Measurements from ENCODE around the gene RFTN1. TPM values are rescaled to one million over a fixed set of nuclear protein-coding genes. Genes with fewer than 3 reads are reported as not detected.

RFTN1 gene
- total and polyA plus RNA-seq, 10 of the 15 experiments (the other 5 are each of a cell fraction or from before 2014, with no cell fraction given): 20.6 to 213 (median 147) TPM

- peak; percentile 18; the same call in 1 of the 2 replicates for TF ChIP-seq POLR2AphosphoS5 (IDR thresholded peaks at IDR 0.05; ENCODE audit: low read length)
- TF ChIP-seq EED (IDR thresholded peaks at IDR 0.05; ENCODE audit: low read depth): peak; percentile 67
- TF ChIP-seq YY1 (IDR thresholded peaks at IDR 0.05; ENCODE audit: low read depth, low read length): 0 out of 2 replicates have a peak, but pooled peaks have one; percentile 35
- peak; percentile 26; the same call in 1 of the 2 replicates for TF ChIP-seq PML (IDR thresholded peaks at IDR 0.05; ENCODE audit: low read length)
Observed at GRCh38 chr3:16382845-16383244, 130.7 kb downstream of the RFTN1 start (continued).

GRCh38 chr3:16381426-16381825, 132.1 kb downstream of the RFTN1 start:
- POLR2A ChIA-PET: interaction anchor here (1.1 to 3.6 kb wide), 4 partner anchors 14 to 34 kb away, joined by 3 to 15 read pairs (median 4); no protein-coding TSS in a partner anchor
- RAD21 ChIA-PET (ENCODE audit: unreplicated experiment): interaction anchor here (0.9 to 2.2 kb wide), 3 partner anchors 37 to 135 kb away, joined by 3 to 5 read pairs (median 5); no protein-coding TSS in a partner anchor
- ATAC-seq (no peak), DNase-seq (ENCODE audit: low read depth, low spot score) (no peak), FAIRE-seq (no peak)
- in situ Hi-C loops (cut with MboI) (no loop called here), intact Hi-C loops (cut with micrococcal nuclease; ENCODE audit: unreplicated experiment) (no loop called here)
- no peak overlapping the region for H2AFZ ChIP-seq (ENCODE audit: control insufficient read depth, low read depth, low read length)
- 51% methylated on average over 4 of the region's 4 CpGs for WGBS (ENCODE audit: insufficient coverage, insufficient replicate concordance, low lambda C conversion rate, missing lambda C conversion rate)
- no peaks in the 10 kb centered on the region for H4K20me1 ChIP-seq (ENCODE audit: control insufficient read depth, insufficient read depth)
- no peak overlapping the region for H3K4me2 ChIP-seq (ENCODE audit: control insufficient read depth, insufficient read depth)
- peaks cover 16 to 26% of the 10 kb centered on the region in 2 experiments for H3K36me3 ChIP-seq (ENCODE audit: control insufficient read depth in 2 of 2, insufficient read depth in 2 of 2, low read length in 1 of 2)
- CTCF ChIA-PET: no interaction called here
- H3K27me3 ChIP-seq (replicated peaks in 1 of 2; ENCODE audit: control insufficient read depth in 2 of 2, insufficient read depth in 2 of 2, low read length in 1 of 2): no peaks in the 10 kb centered on the region
- peaks cover 59% of the 10 kb centered on the region for H3K79me2 ChIP-seq (ENCODE audit: control insufficient read depth, insufficient read depth, low read length)
- H3K27ac ChIP-seq (ENCODE audit: control insufficient read depth, insufficient read depth): peak overlapping the region; percentile 88; the same call in 1 of the 2 replicates
- H3K9ac ChIP-seq (ENCODE audit: control insufficient read depth, insufficient read depth, low read length): no peak overlapping the region
- SMC1A ChIA-PET (ENCODE audit: uncharacterized antibody, unreplicated experiment): interaction anchor here (0.9 to 8.8 kb wide), 11 partner anchors 9 to 135 kb away, joined by 3 to 89 read pairs (median 5); no protein-coding TSS in a partner anchor
- no TSS peak for BruUV-seq (replicated peaks)
- peaks cover 9% of the 10 kb centered on the region for H3K9me3 ChIP-seq (replicated peaks; ENCODE audit: control insufficient read depth, insufficient read depth, low read length)
- peaks cover 79% of the 10 kb centered on the region for H3K4me1 ChIP-seq (ENCODE audit: control insufficient read depth, insufficient read depth, low read length)
- H3K4me3 ChIP-seq: no peak overlapping the region
- TF ChIP-seq RB1 (IDR thresholded peaks at IDR 0.05; ENCODE audit: borderline replicate concordance) (no peak), PML (IDR thresholded peaks at IDR 0.05; ENCODE audit: low read length) (no peak), NR2F1 (conservative IDR thresholded peaks at IDR 0.05) (no peak), BRCA1 (IDR thresholded peaks at IDR 0.05; ENCODE audit: low read depth, low read length) (no peak), NFYB (IDR thresholded peaks at IDR 0.05; ENCODE audit: insufficient read depth, low read depth, low read length) (no peak), NFXL1 (IDR thresholded peaks at IDR 0.05; ENCODE audit: borderline replicate concordance) (no peak), SUPT20H (IDR thresholded peaks at IDR 0.05; ENCODE audit: borderline replicate concordance, control insufficient read depth, low read depth, low read length) (no peak), MTA3 (IDR thresholded peaks at IDR 0.05; ENCODE audit: borderline replicate concordance, low read length) (no peak), ESRRA (IDR thresholded peaks at IDR 0.05; ENCODE audit: low read length) (no peak), ZNF687 (IDR thresholded peaks at IDR 0.05) (no peak), RBBP5 (conservative IDR thresholded peaks at IDR 0.05) (no peak), CBFB (IDR thresholded peaks at IDR 0.05; ENCODE audit: low read depth) (no peak), ZNF274 (IDR thresholded peaks at IDR 0.05; ENCODE audit: insufficient read depth, insufficient read length) (no peak), E2F4 (IDR thresholded peaks at IDR 0.05; ENCODE audit: low read depth, low read length) (no peak), BHLHE40 (IDR thresholded peaks at IDR 0.05; ENCODE audit: borderline replicate concordance in 1 of 2, low read depth in 2 of 2, low read length in 1 of 2) (no peak), ZNF24 (IDR thresholded peaks at IDR 0.05) (no peak), PAX5 (IDR thresholded peaks at IDR 0.05; ENCODE audit: borderline replicate concordance, low read depth, low read length) (no peak)
